AG09309 (cell line): ENCODE data around the gene TXNDC17.

Source experiments
- DNase-seq: peaks from one replicate; pipeline ENCODE4 v3.0.0-alpha.2; 2010; ENCODE audit warnings: low read depth
- H3K4me3 ChIP-seq: 2 replicates; pipeline ENCODE4 v1.5.1; 2011; ENCODE audit warnings: mild to moderate bottlenecking, low read depth, low read length, moderate library complexity; ENCODE audit not compliant: control insufficient read depth
- CTCF ChIP-seq: IDR thresholded peaks from 2 replicates; pipeline ENCODE4 v1.5.1; 2011; ENCODE audit warnings: mild to moderate bottlenecking, low read depth, low read length, inconsistent platforms; ENCODE audit not compliant: insufficient read depth, control insufficient read depth; ENCODE audit errors: missing control alignments

The TXNDC17 gene

GRCh38 chr17:6668727-6669425 lies 28.0 kb downstream of the TXNDC17 start:
- DNase-seq = no peak
- H3K4me3 ChIP-seq = no peak overlapping the region
- no peak for TF ChIP-seq CTCF

- DNase-seq = no peak
- H3K4me3 ChIP-seq = no peak overlapping the region
- no peak for TF ChIP-seq CTCF
Observed at GRCh38 chr17:6669479-6670212, 28.8 kb downstream of the TXNDC17 start.

- DNase-seq = no peak
- TF ChIP-seq CTCF = no peak
- no peak overlapping the region for H3K4me3 ChIP-seq
Observed at GRCh38 chr17:6670571-6670970, 29.7 kb downstream of the TXNDC17 start.

GRCh38 chr17:6670999-6671398 lies 30.1 kb downstream of the TXNDC17 start:
- no peak overlapping the region for H3K4me3 ChIP-seq

GRCh38 chr17:6671431-6671830 lies 30.6 kb downstream of the TXNDC17 start:
- DNase-seq = no peak
- TF ChIP-seq CTCF = no peak
- no peak overlapping the region for H3K4me3 ChIP-seq

More at GRCh38 chr17:6670999-6671398, 30.1 kb downstream of the TXNDC17 start:
- TF ChIP-seq CTCF = no peak
- no peak for DNase-seq

GRCh38 chr17:6674586-6674985 lies 33.7 kb downstream of the TXNDC17 start:
- H3K4me3 ChIP-seq = no peak overlapping the region
- no peak for DNase-seq
- TF ChIP-seq CTCF = no peak
